ENCODE results near the gene MAP3K14. TPM values are rescaled to one million over a fixed set of nuclear protein-coding genes. Genes with fewer than 3 reads are reported as not detected.

Gene MAP3K14
- total RNA-seq, 2 donors from 2014 or later: 4.6 to 5.5 TPM

GRCh38 chr17:45290269-45290765 is 26.5 kb downstream of the MAP3K14 start:
- H3K27ac ChIP-seq (ENCODE audit: low read depth, low read length): no peak overlapping the region
- H3K27ac Mint-ChIP-seq: no peak overlapping the region
- H3K9me3 ChIP-seq (ENCODE audit: control insufficient read depth, low read length): no peaks in the 10 kb centered on the region
- H3K27me3 ChIP-seq (ENCODE audit: control insufficient read depth, insufficient read depth, low read length, poor library complexity, severe bottlenecking): no peaks in the 10 kb centered on the region
- H3K9ac ChIP-seq (ENCODE audit: extremely low read depth, low read length, poor library complexity, severe bottlenecking): no peak overlapping the region
- H3K9me3 Mint-ChIP-seq: no peaks in the 10 kb centered on the region
- peaks cover 21% of the 10 kb centered on the region for H3K36me3 Mint-ChIP-seq (ENCODE audit: low read depth)
- H3K36me3 ChIP-seq (ENCODE audit: control insufficient read depth, insufficient read depth, low read length): peaks cover 8% of the 10 kb centered on the region
- no peak for DNase-seq
- 90 to 98% methylated on average over 8 to 11 of the region's 11 CpGs for WGBS, 2 experiments (ENCODE audit: insufficient coverage in 1 of 2, insufficient read length in 1 of 2)
- no peak for TF ChIP-seq CTCF (conservative IDR thresholded peaks at IDR 0.05)
- no peak overlapping the region for H3K4me3 Mint-ChIP-seq
- H3K4me1 Mint-ChIP-seq: peaks cover 6% of the 10 kb centered on the region
- H3K4me1 ChIP-seq (ENCODE audit: control insufficient read depth, insufficient read depth, low read length): no peaks in the 10 kb centered on the region
- no peaks in the 10 kb centered on the region for H3K27me3 Mint-ChIP-seq (ENCODE audit: insufficient read depth)
- H3K4me3 ChIP-seq (ENCODE audit: low read length): no peak overlapping the region

- Histone ChIP-seq H3K27ac (ENCODE audit: low read depth, low read length) (no peak overlapping the region), H3K27me3 (ENCODE audit: control insufficient read depth, insufficient read depth, low read length, poor library complexity, severe bottlenecking) (no peaks in the 10 kb centered on the region), H3K9ac (ENCODE audit: extremely low read depth, low read length, poor library complexity, severe bottlenecking) (no peak overlapping the region), H3K4me3 (ENCODE audit: low read length) (no peak overlapping the region), H3K36me3 (ENCODE audit: control insufficient read depth, insufficient read depth, low read length) (peaks cover 11% of the 10 kb centered on the region), H3K4me1 (ENCODE audit: control insufficient read depth, insufficient read depth, low read length) (no peaks in the 10 kb centered on the region), H3K9me3 (ENCODE audit: control insufficient read depth, low read length) (no peaks in the 10 kb centered on the region)
- Mint-ChIP-seq H3K27me3 (ENCODE audit: insufficient read depth) (no peaks in the 10 kb centered on the region), H3K9me3 (no peaks in the 10 kb centered on the region), H3K4me3 (no peak overlapping the region), H3K4me1 (peaks cover 6% of the 10 kb centered on the region), H3K36me3 (ENCODE audit: low read depth) (peaks cover 27% of the 10 kb centered on the region), H3K27ac (no peak overlapping the region)
- TF ChIP-seq CTCF (conservative IDR thresholded peaks at IDR 0.05): no peak
- 92 to 94% methylated on average over 6 to 15 of the region's 15 CpGs for WGBS, 2 experiments (ENCODE audit: insufficient coverage in 1 of 2, insufficient read length in 1 of 2)
- DNase-seq: peak; percentile 48
Observed at GRCh38 chr17:45289301-45290268, 27.2 kb downstream of the MAP3K14 start.

DNA sequence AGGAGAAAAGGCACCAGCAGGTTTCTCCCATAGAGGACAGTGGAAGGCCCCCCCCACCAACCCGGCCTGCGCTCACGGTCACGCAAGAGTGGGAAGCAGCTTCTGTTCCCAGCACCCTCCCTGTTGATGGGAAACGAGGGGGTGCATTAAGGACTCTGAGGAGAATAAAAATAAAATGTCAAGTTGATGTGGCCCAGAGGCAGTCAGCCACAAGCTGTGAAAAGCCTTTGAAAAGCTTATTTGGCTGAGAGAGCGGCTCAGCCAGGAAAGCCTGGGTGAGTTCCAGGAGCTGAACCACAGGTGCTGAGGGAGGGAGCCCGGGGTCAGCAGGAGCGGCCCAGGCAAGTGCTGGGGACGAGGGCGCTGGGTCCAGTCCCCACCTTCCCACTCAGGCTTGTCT is 28.0 kb downstream of the MAP3K14 start:
- no peak overlapping the region for H3K27ac Mint-ChIP-seq
- Histone ChIP-seq H3K36me3 (ENCODE audit: control insufficient read depth, insufficient read depth, low read length) (peaks cover 17% of the 10 kb centered on the region), H3K9me3 (ENCODE audit: control insufficient read depth, low read length) (no peaks in the 10 kb centered on the region), H3K4me1 (ENCODE audit: control insufficient read depth, insufficient read depth, low read length) (no peaks in the 10 kb centered on the region), H3K27me3 (ENCODE audit: control insufficient read depth, insufficient read depth, low read length, poor library complexity, severe bottlenecking) (no peaks in the 10 kb centered on the region), H3K9ac (ENCODE audit: extremely low read depth, low read length, poor library complexity, severe bottlenecking) (no peak overlapping the region), H3K27ac (ENCODE audit: low read depth, low read length) (no peak overlapping the region), H3K4me3 (ENCODE audit: low read length) (no peak overlapping the region)
- peaks cover 35% of the 10 kb centered on the region for H3K36me3 Mint-ChIP-seq (ENCODE audit: low read depth)
- DNase-seq: no peak
- H3K4me3 Mint-ChIP-seq: no peak overlapping the region
- no peak for TF ChIP-seq CTCF (conservative IDR thresholded peaks at IDR 0.05)
- H3K27me3 Mint-ChIP-seq (ENCODE audit: insufficient read depth): no peaks in the 10 kb centered on the region
- no peaks in the 10 kb centered on the region for H3K9me3 Mint-ChIP-seq
- H3K4me1 Mint-ChIP-seq: peaks cover 3% of the 10 kb centered on the region
- WGBS, 2 experiments (ENCODE audit: insufficient coverage in 1 of 2, insufficient read length in 1 of 2): 93 to 100% methylated on average over 6 to 10 of the region's 10 CpGs
